ENCODE data around the gene KLRB1.
"Not testable (repeated sequence)": the region's sequence is repeated elsewhere in the genome, so short reads cannot be mapped to it uniquely, and the experiment has no call there.

The KLRB1 gene

GRCh38 chr12:9619411-9620179 is 11.9 kb upstream of the KLRB1 start:
- DNase-seq: no peak

GRCh38 chr12:9618906-9619305 is 11.2 kb upstream of the KLRB1 start:
- not testable (repeated sequence) for DNase-seq

GRCh38 chr12:9617124-9617523 is 9.4 kb upstream of the KLRB1 start:
- no peak for DNase-seq

GRCh38 chr12:9615420-9616136 is 7.9 kb upstream of the KLRB1 start:
- no peak for DNase-seq

GRCh38 chr12:9610606-9611005 is 2.9 kb upstream of the KLRB1 start:
- not testable (repeated sequence) for DNase-seq

- DNase-seq: no peak
Measured at GRCh38 chr12:9606736-9607372, 862 bp downstream of the KLRB1 start.

GRCh38 chr12:9606247-9606646 is 1.5 kb downstream of the KLRB1 start:
- no peak for DNase-seq

- DNase-seq: no peak
Measured at GRCh38 chr12:9605483-9605882, 2.2 kb downstream of the KLRB1 start.

- DNase-seq: no peak
Measured at GRCh38 chr12:9604287-9604686, 3.4 kb downstream of the KLRB1 start.

GRCh38 chr12:9600426-9600825 is 7.3 kb downstream of the KLRB1 start:
- DNase-seq: not testable (repeated sequence)

GRCh38 chr12:9598363-9598762 is 9.4 kb downstream of the KLRB1 start:
- DNase-seq: no peak

GRCh38 chr12:9597365-9597764 is 10.4 kb downstream of the KLRB1 start:
- DNase-seq: no peak

- no peak for DNase-seq
Measured at GRCh38 chr12:9590441-9590840, 17.3 kb downstream of the KLRB1 start.

GRCh38 chr12:9588749-9589148 is 19.0 kb downstream of the KLRB1 start:
- no peak for DNase-seq

- DNase-seq: no peak
Measured at GRCh38 chr12:9587987-9588600, 19.6 kb downstream of the KLRB1 start.

- not testable (repeated sequence) for DNase-seq
Measured at GRCh38 chr12:9577729-9578128, 30.0 kb downstream of the KLRB1 start.

- not testable (repeated sequence) for DNase-seq
Measured at GRCh38 chr12:9567151-9567550, 40.6 kb downstream of the KLRB1 start.

- not testable (repeated sequence) for DNase-seq
Measured at GRCh38 chr12:9566113-9566512, 41.6 kb downstream of the KLRB1 start.

GRCh38 chr12:9564418-9564817 is 43.3 kb downstream of the KLRB1 start:
- DNase-seq: not testable (repeated sequence)

GRCh38 chr12:9562841-9563453 is 44.8 kb downstream of the KLRB1 start:
- not testable (repeated sequence) for DNase-seq

- DNase-seq: not testable (repeated sequence)
Measured at GRCh38 chr12:9545489-9545888, 62.2 kb downstream of the KLRB1 start.

All from GF-D8 (cell line).